Measurements from ENCODE around the gene CNTN4. TPM values are rescaled to one million over a fixed set of nuclear protein-coding genes. Genes with fewer than 3 reads are reported as not detected.

The CNTN4 gene
- polyA plus RNA-seq, 1 donor (not counting 4 experiments of a cell fraction or from before 2014, with no cell fraction given) = not detected

DNA sequence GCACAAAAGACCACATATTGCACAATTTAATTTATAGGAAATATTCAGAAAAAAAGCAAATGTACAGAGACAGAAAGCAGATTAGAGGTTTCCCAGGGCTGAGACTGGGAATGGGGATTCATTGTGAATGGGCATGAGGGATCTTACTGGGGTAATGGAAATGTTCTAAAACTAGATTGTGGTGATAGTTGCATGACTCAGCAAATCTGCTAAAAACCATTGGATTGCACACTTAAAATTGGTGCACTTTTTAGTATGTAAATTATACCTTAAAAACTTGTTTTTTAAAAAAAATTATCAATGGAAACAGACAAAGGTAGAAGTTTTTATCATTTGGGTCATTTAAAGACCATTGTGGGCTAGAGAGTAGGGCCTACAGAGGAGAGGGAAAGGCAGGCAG is 780.9 kb downstream of the CNTN4 start:
- dilution Hi-C loops (cut with MboI; ENCODE audit: extremely low pct_ligation_motif_present, low sequenced_read_pairs) = no loop called here

DNA sequence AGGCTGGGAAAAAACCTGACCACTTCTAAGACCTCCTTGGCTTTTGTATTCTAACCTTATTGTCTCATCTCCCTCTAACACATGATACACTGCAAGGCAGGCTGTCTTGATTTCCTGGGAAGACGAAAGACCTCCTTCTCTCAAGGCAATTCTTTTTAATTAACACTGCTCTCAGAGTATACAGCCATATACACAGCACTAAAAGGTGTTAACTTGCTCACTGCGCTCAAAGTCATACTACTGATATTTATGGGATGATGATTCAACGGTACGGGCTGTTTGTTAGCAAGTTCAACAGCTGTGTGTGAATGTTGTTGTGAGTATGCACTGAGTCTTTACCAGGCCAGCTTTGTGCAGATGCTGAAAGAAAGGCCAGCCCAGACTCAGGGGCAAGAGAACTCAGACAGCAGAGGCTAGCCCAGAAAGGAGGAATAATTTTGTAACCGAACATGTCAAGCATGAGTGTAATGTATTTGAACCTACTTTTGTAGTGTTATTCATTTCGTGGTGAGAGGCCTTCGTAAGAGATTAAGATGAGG is 781.6 kb downstream of the CNTN4 start:
- H3K36me3 ChIP-seq (ENCODE audit: control insufficient read depth in 2 of 2, extremely low read depth in 1 of 2, insufficient read depth in 2 of 2, low read length in 2 of 2) = no peaks in the 10 kb centered on the region
- H3K9me3 ChIP-seq (ENCODE audit: control insufficient read depth, low read depth, low read length) = peaks cover 2% of the 10 kb centered on the region
- dilution Hi-C loops (cut with MboI; ENCODE audit: extremely low pct_ligation_motif_present, low sequenced_read_pairs) = no loop called here
- H3K27ac ChIP-seq (ENCODE audit: control insufficient read depth, insufficient read depth, low read length) = no peak overlapping the region
- no peaks in the 10 kb centered on the region for H3K4me1 ChIP-seq (ENCODE audit: control insufficient read depth, extremely low read depth, insufficient read depth, low read length)
- no peak overlapping the region for H2AFZ ChIP-seq (ENCODE audit: control insufficient read depth, low read length)
- H3K79me2 ChIP-seq (ENCODE audit: control insufficient read depth, insufficient read depth, low read length) = no peaks in the 10 kb centered on the region
- no peak for FAIRE-seq
- TF ChIP-seq CTCF (optimal IDR thresholded peaks at IDR 0.05 in 1 of 3, IDR thresholded peaks at IDR 0.05 in 1 of 3, conservative IDR thresholded peaks at IDR 0.05 in 1 of 3; ENCODE audit: extremely low read depth in 1 of 3, insufficient read depth in 2 of 3, low read length in 3 of 3) (no peak), EZH2 (IDR thresholded peaks at IDR 0.05; ENCODE audit: low read length) (no peak)
- no peaks in the 10 kb centered on the region for H4K20me1 ChIP-seq (ENCODE audit: control insufficient read depth, extremely low read depth, insufficient read depth, low read length)
- DNase-seq (ENCODE audit: low read depth, low spot score) = no peak
- H3K9ac ChIP-seq (ENCODE audit: control insufficient read depth, extremely low read depth, insufficient read depth, low read length) = no peak overlapping the region
- no peaks in the 10 kb centered on the region for H3K9me1 ChIP-seq (ENCODE audit: control insufficient read depth, extremely low read depth, insufficient read depth, low read length)
- H3K4me2 ChIP-seq (ENCODE audit: control insufficient read depth, extremely low read depth, insufficient read depth, low read depth, low read length) = no peak overlapping the region
- no peaks in the 10 kb centered on the region for H3K27me3 ChIP-seq (ENCODE audit: control insufficient read depth, extremely low read depth, insufficient read depth, low read length)
- H3K4me3 ChIP-seq (ENCODE audit: control insufficient read depth in 2 of 3, extremely low read depth in 1 of 3, insufficient read depth in 2 of 3, low read depth in 1 of 3, low read length in 3 of 3) = no peak overlapping the region

More for the DNA sequence above, 780.9 kb downstream of the CNTN4 start:
- peaks cover 2% of the 10 kb centered on the region for H3K9me3 ChIP-seq (ENCODE audit: control insufficient read depth, low read depth, low read length)
- no peak for FAIRE-seq
- H3K27ac ChIP-seq (ENCODE audit: control insufficient read depth, insufficient read depth, low read length) = no peak overlapping the region
- H3K4me1 ChIP-seq (ENCODE audit: control insufficient read depth, extremely low read depth, insufficient read depth, low read length) = no peaks in the 10 kb centered on the region
- no peaks in the 10 kb centered on the region for H3K36me3 ChIP-seq (ENCODE audit: control insufficient read depth in 2 of 2, extremely low read depth in 1 of 2, insufficient read depth in 2 of 2, low read length in 2 of 2)
- H3K9me1 ChIP-seq (ENCODE audit: control insufficient read depth, extremely low read depth, insufficient read depth, low read length) = no peaks in the 10 kb centered on the region
- no peaks in the 10 kb centered on the region for H4K20me1 ChIP-seq (ENCODE audit: control insufficient read depth, extremely low read depth, insufficient read depth, low read length)
- TF ChIP-seq EZH2 (IDR thresholded peaks at IDR 0.05; ENCODE audit: low read length) = no peak
- no peak for TF ChIP-seq CTCF (optimal IDR thresholded peaks at IDR 0.05 in 1 of 3, IDR thresholded peaks at IDR 0.05 in 1 of 3, conservative IDR thresholded peaks at IDR 0.05 in 1 of 3; ENCODE audit: extremely low read depth in 1 of 3, insufficient read depth in 2 of 3, low read length in 3 of 3)
- no peaks in the 10 kb centered on the region for H3K79me2 ChIP-seq (ENCODE audit: control insufficient read depth, insufficient read depth, low read length)
- H3K9ac ChIP-seq (ENCODE audit: control insufficient read depth, extremely low read depth, insufficient read depth, low read length) = no peak overlapping the region
- no peak overlapping the region for H2AFZ ChIP-seq (ENCODE audit: control insufficient read depth, low read length)
- DNase-seq (ENCODE audit: low read depth, low spot score) = no peak
- no peaks in the 10 kb centered on the region for H3K27me3 ChIP-seq (ENCODE audit: control insufficient read depth, extremely low read depth, insufficient read depth, low read length)
- H3K4me3 ChIP-seq (ENCODE audit: control insufficient read depth in 2 of 3, extremely low read depth in 1 of 3, insufficient read depth in 2 of 3, low read depth in 1 of 3, low read length in 3 of 3) = no peak overlapping the region
- H3K4me2 ChIP-seq (ENCODE audit: control insufficient read depth, extremely low read depth, insufficient read depth, low read depth, low read length) = no peak overlapping the region

All from keratinocyte (primary cell).